ENCODE results near the gene GRIK5.

GRIK5 gene

GRCh38 chr19:42069619-42070351 lies at the start of gene GRIK5:
Gene GRIK5 (minus strand): TSS chr19:42070206. CDS start chr19:42065770, 4,436 bp downstream.
- H3K4me3 ChIP-seq (ENCODE audit: low read length) = no peak within 1 kb of the TSS

GRCh38 chr19:42117076-42117475 lies 47.1 kb upstream of the GRIK5 start:
- no peak overlapping the region for H3K4me3 ChIP-seq (ENCODE audit: low read length)
- TF ChIP-seq ZNF274 (IDR thresholded peaks at IDR 0.05; ENCODE audit: low read depth, low read length) = no peak

More at GRCh38 chr19:42069619-42070351, at the start of gene GRIK5:
- TF ChIP-seq ZNF274 (IDR thresholded peaks at IDR 0.05; ENCODE audit: low read depth, low read length) = no peak

GRCh38 chr19:42116308-42117075 lies 46.5 kb upstream of the GRIK5 start:
- no peak for TF ChIP-seq ZNF274 (IDR thresholded peaks at IDR 0.05; ENCODE audit: low read depth, low read length)
- H3K4me3 ChIP-seq (ENCODE audit: low read length) = no peak overlapping the region

- TF ChIP-seq ZNF274 (IDR thresholded peaks at IDR 0.05; ENCODE audit: low read depth, low read length) = no peak
- H3K4me3 ChIP-seq (ENCODE audit: low read length) = no peak overlapping the region
Measured at GRCh38 chr19:42115705-42116104, 45.7 kb upstream of the GRIK5 start.

GRCh38 chr19:42115219-42115618 lies 45.2 kb upstream of the GRIK5 start:
- no peak overlapping the region for H3K4me3 ChIP-seq (ENCODE audit: low read length)
- no peak for TF ChIP-seq ZNF274 (IDR thresholded peaks at IDR 0.05; ENCODE audit: low read depth, low read length)

GRCh38 chr19:42114412-42114811 lies 44.4 kb upstream of the GRIK5 start:
- H3K4me3 ChIP-seq (ENCODE audit: low read length) = peak overlapping the region; percentile 9; the same call in 1 of the 2 replicates
- no peak for TF ChIP-seq ZNF274 (IDR thresholded peaks at IDR 0.05; ENCODE audit: low read depth, low read length)

- TF ChIP-seq ZNF274 (IDR thresholded peaks at IDR 0.05; ENCODE audit: low read depth, low read length) = no peak
- H3K4me3 ChIP-seq (ENCODE audit: low read length) = peak overlapping the region; percentile 9; the same call in 1 of the 2 replicates
Measured at GRCh38 chr19:42113641-42114348, 43.8 kb upstream of the GRIK5 start.

- no peak for TF ChIP-seq ZNF274 (IDR thresholded peaks at IDR 0.05; ENCODE audit: low read depth, low read length)
Measured at GRCh38 chr19:42111811-42112210, 41.8 kb upstream of the GRIK5 start.

GRCh38 chr19:42111384-42111783 lies 41.4 kb upstream of the GRIK5 start:
- H3K4me3 ChIP-seq (ENCODE audit: low read length) = no peak overlapping the region
- no peak for TF ChIP-seq ZNF274 (IDR thresholded peaks at IDR 0.05; ENCODE audit: low read depth, low read length)

More at GRCh38 chr19:42111811-42112210, 41.8 kb upstream of the GRIK5 start:
- H3K4me3 ChIP-seq (ENCODE audit: low read length) = no peak overlapping the region

- TF ChIP-seq ZNF274 (IDR thresholded peaks at IDR 0.05; ENCODE audit: low read depth, low read length) = no peak
- no peak overlapping the region for H3K4me3 ChIP-seq (ENCODE audit: low read length)
Measured at GRCh38 chr19:42110658-42111057, 40.7 kb upstream of the GRIK5 start.

GRCh38 chr19:42109896-42110295 lies 39.9 kb upstream of the GRIK5 start:
- H3K4me3 ChIP-seq (ENCODE audit: low read length) = no peak overlapping the region
- no peak for TF ChIP-seq ZNF274 (IDR thresholded peaks at IDR 0.05; ENCODE audit: low read depth, low read length)

- H3K4me3 ChIP-seq (ENCODE audit: low read length) = no peak overlapping the region
- TF ChIP-seq ZNF274 (IDR thresholded peaks at IDR 0.05; ENCODE audit: low read depth, low read length) = no peak
Measured at GRCh38 chr19:42108527-42109389, 38.8 kb upstream of the GRIK5 start.

- no peak for TF ChIP-seq ZNF274 (IDR thresholded peaks at IDR 0.05; ENCODE audit: low read depth, low read length)
- H3K4me3 ChIP-seq (ENCODE audit: low read length) = no peak overlapping the region
Measured at GRCh38 chr19:42105368-42105767, 35.4 kb upstream of the GRIK5 start.

Data from GM08714 (cell line).